HG02884 (cell line): ENCODE measurements around the gene RETSAT.
"Not testable (repeated sequence)": the region's sequence is repeated elsewhere in the genome, so short reads cannot be mapped to it uniquely, and the experiment has no call there.

Source experiments
- ATAC-seq: cut with Tn5 transposase; IDR thresholded peaks from one replicate; pipeline ENCODE4 v1.9.1; 2021; ENCODE audit warnings: mild to moderate bottlenecking, moderate library complexity; ENCODE audit not compliant: unreplicated experiment

The RETSAT gene

GRCh38 chr2:85334928-85335327 lies 19.4 kb downstream of the RETSAT start:
- no peak for ATAC-seq

GRCh38 chr2:85333877-85334276 lies 20.5 kb downstream of the RETSAT start:
- ATAC-seq, result not testable (repeated sequence)

GRCh38 chr2:85330839-85331636 lies 23.3 kb downstream of the RETSAT start:
- no peak for ATAC-seq

GRCh38 chr2:85329701-85330100 lies 24.6 kb downstream of the RETSAT start:
- not testable (repeated sequence) for ATAC-seq

GRCh38 chr2:85329181-85329651 lies 25.1 kb downstream of the RETSAT start:
- no peak for ATAC-seq

- ATAC-seq, result peak; percentile 80
These were observed 26.3 kb downstream of the RETSAT start, which contains the start of gene TGOLN2 for GRCh38 chr2:85327822-85328617. TGOLN2 (minus strand) TSS chr2:85327989; CDS start chr2:85327962, 27 bp downstream.

- peak; percentile 29 for ATAC-seq
These were observed 27.0 kb downstream of the RETSAT start for GRCh38 chr2:85327160-85327821.

GRCh38 chr2:85326406-85327159 lies 27.7 kb downstream of the RETSAT start:
- peak; percentile 27 for ATAC-seq

- ATAC-seq, result no peak
These were observed 28.9 kb downstream of the RETSAT start for GRCh38 chr2:85325466-85325811.

GRCh38 chr2:85324639-85325465 lies 29.5 kb downstream of the RETSAT start:
- ATAC-seq, result no peak

- not testable (repeated sequence) for ATAC-seq
These were observed 30.4 kb downstream of the RETSAT start for GRCh38 chr2:85323988-85324367.

GRCh38 chr2:85323351-85323987 lies 30.9 kb downstream of the RETSAT start:
- no peak for ATAC-seq

- no peak for ATAC-seq
These were observed 34.5 kb downstream of the RETSAT start for GRCh38 chr2:85319796-85320195.

- peak; percentile 69 for ATAC-seq
These were observed 35.9 kb downstream of the RETSAT start for GRCh38 chr2:85318222-85319074.

- ATAC-seq, result not testable (repeated sequence)
These were observed 38.4 kb downstream of the RETSAT start for GRCh38 chr2:85315921-85316320.

- ATAC-seq, result no peak
These were observed 39.5 kb downstream of the RETSAT start for GRCh38 chr2:85314884-85315242.

- no peak for ATAC-seq
These were observed 41.9 kb downstream of the RETSAT start for GRCh38 chr2:85312404-85312803.

- ATAC-seq, result no peak
These were observed 44.0 kb downstream of the RETSAT start for GRCh38 chr2:85310330-85310729.
